ENCODE results near the gene PHLDB3. TPM values are rescaled to one million over a fixed set of nuclear protein-coding genes. Genes with fewer than 3 reads are reported as not detected.
A peak's percentile ranks its signal among the peaks of the same experiment; 100 is the strongest.

PHLDB3 gene
- total RNA-seq, 1 donor from 2014 or later, result 6.7 TPM

GRCh38 chr19:43533546-43534304, 29.2 kb upstream of the PHLDB3 start:
- TF ChIP-seq CTCF (IDR thresholded peaks at IDR 0.05), result no peak
- no peaks in the 10 kb centered on the region for H3K9me3 Mint-ChIP-seq (ENCODE audit: unreplicated experiment)
- peaks cover 19% of the 10 kb centered on the region for H3K4me1 Mint-ChIP-seq (ENCODE audit: unreplicated experiment)
- peak overlapping the region; percentile 88 for H3K4me3 Mint-ChIP-seq (ENCODE audit: unreplicated experiment)
- H3K27ac Mint-ChIP-seq (ENCODE audit: unreplicated experiment), result peak overlapping the region; percentile 97
- peak; percentile 99 for DNase-seq (ENCODE audit: extremely low spot score, unreplicated experiment)
- peaks cover 13% of the 10 kb centered on the region for H3K36me3 Mint-ChIP-seq (ENCODE audit: unreplicated experiment)
- H3K27me3 Mint-ChIP-seq (ENCODE audit: unreplicated experiment), result no peaks in the 10 kb centered on the region

DNA sequence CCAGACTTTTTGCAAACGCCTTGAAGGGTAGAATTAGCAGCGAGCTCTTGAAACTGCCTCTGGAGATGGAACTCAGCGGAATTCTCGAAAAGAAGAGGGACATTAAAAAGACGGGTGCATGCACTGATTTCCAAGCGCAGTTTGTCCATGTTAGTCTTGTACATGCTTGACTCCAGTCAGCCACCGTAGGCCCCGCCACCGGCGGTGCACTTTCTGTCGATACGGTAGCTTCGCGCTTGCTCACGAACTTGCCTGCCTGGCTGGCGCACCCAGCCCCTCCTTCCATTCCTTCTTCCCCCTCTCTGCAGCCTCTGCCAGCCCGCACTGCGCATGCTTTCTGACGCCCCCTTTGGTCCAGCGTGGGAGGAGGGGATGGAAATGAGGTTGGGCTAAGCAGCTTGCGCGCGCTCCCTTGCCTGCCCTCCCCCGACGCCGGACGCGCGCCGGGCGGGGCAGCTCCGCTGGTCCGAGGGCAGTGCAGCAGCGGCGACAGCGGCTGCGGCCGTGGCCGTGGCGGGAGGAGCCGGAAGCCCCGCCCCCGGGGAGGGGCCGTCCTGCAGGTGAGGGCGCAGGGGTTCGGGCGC, 28.5 kb upstream of the PHLDB3 start, which contains the start of gene ZNF575:
Gene ZNF575, plus strand, starts transcription at position 227 of the 584 bp plus-strand sequence. CDS start 1,235 bp downstream, outside the sequence.
- peak within 1 kb of the TSS; percentile 88 for H3K4me3 Mint-ChIP-seq (ENCODE audit: unreplicated experiment)
- H3K27ac Mint-ChIP-seq (ENCODE audit: unreplicated experiment), result peak within 1 kb of the TSS; percentile 97
- DNase-seq (ENCODE audit: extremely low spot score, unreplicated experiment), result peak; percentile 96
- no peak for TF ChIP-seq CTCF (IDR thresholded peaks at IDR 0.05)
- H3K9me3 Mint-ChIP-seq (ENCODE audit: unreplicated experiment), result no peaks in the 10 kb centered on the region
- no peaks in the 10 kb centered on the region for H3K27me3 Mint-ChIP-seq (ENCODE audit: unreplicated experiment)
- peaks cover 21% of the 10 kb centered on the region for H3K4me1 Mint-ChIP-seq (ENCODE audit: unreplicated experiment)
- H3K36me3 Mint-ChIP-seq (ENCODE audit: unreplicated experiment), result peaks cover 7% of the 10 kb centered on the region

DNA sequence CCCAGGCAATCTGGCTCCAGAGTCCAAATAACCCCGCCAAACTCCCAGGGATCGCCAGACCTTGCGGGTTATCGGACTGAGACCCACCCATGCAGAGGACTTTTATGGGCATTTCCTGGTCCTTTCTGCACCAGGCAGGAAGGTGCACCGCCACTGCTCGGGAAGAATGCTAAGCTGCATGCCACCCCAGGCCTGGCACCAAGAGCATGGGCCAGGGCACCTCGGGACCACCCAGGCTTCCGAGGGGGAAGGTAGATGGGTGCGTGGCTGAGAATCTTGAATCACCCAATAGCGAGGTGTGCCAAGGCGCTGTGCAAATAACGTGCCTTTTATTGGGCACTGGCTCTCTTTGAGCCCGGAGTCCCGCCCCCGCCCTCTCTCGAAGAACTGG, 28.0 kb upstream of the PHLDB3 start:
- no peak for TF ChIP-seq CTCF (IDR thresholded peaks at IDR 0.05)
- H3K4me3 Mint-ChIP-seq (ENCODE audit: unreplicated experiment), result peak overlapping the region; percentile 88
- peak overlapping the region; percentile 91 for H3K27ac Mint-ChIP-seq (ENCODE audit: unreplicated experiment)
- no peaks in the 10 kb centered on the region for H3K9me3 Mint-ChIP-seq (ENCODE audit: unreplicated experiment)
- peaks cover 6% of the 10 kb centered on the region for H3K36me3 Mint-ChIP-seq (ENCODE audit: unreplicated experiment)
- peaks cover 24% of the 10 kb centered on the region for H3K4me1 Mint-ChIP-seq (ENCODE audit: unreplicated experiment)
- H3K27me3 Mint-ChIP-seq (ENCODE audit: unreplicated experiment), result no peaks in the 10 kb centered on the region
- DNase-seq (ENCODE audit: extremely low spot score, unreplicated experiment), result no peak

DNA sequence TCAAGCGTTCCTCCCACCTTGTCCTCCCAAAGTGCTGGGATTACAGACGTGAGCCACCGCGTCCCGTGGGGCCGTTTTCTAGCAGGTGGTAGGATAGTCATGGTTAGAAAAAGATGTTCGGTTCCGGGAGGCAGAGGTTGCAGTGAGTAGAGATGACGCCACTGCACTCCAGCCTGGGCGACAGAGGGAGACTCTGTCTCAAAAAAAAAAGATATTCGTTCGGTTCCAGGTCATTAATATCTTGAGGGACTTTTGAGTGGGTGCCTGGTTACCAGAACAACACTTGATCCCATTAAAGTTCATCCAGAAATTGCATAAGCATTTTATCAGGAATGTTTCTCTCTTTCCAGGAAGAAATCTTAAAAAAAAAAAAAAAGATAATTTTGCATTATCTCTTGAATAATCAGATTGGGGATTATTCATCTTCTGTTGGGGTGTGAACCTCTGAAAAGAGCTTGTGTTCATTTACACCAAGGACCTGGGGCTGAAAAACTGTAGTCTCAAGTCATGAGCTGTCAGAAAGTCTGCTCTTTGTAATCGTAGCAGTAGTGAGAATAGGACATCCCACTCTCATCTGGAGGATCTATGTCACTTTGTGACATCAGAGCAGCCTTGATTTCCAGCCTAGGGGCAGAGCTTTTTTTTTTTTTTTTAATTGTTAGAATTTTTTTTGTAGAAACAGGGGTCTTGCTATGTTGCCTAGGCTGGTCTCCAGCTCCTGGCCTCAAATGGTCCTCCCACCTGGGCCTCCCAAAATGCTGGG, 23.5 kb upstream of the PHLDB3 start:
- Mint-ChIP-seq H3K27ac (ENCODE audit: unreplicated experiment) (peak overlapping the region; percentile 34), H3K4me3 (ENCODE audit: unreplicated experiment) (peak overlapping the region; percentile 14), H3K9me3 (ENCODE audit: unreplicated experiment) (no peaks in the 10 kb centered on the region), H3K27me3 (ENCODE audit: unreplicated experiment) (no peaks in the 10 kb centered on the region), H3K4me1 (ENCODE audit: unreplicated experiment) (peaks cover 35% of the 10 kb centered on the region), H3K36me3 (ENCODE audit: unreplicated experiment) (no peaks in the 10 kb centered on the region)
- no peak for TF ChIP-seq CTCF (IDR thresholded peaks at IDR 0.05)
- DNase-seq (ENCODE audit: extremely low spot score, unreplicated experiment), result no peak

Data from osteocyte (in vitro differentiated cells).